Mammary epithelial cell (primary cell): ENCODE results near the gene FANCE.

Experiments
- CTCF ChIP-seq, 2 donors: IDR thresholded peaks in 1 of 2; conservative IDR thresholded peaks in 1 of 2; 2 replicates each; pipeline ENCODE4 v1.5.1; 2011 to 2012; ENCODE audit warnings: inconsistent platforms in 2 of 2, low read length in 2 of 2, mild to moderate bottlenecking in 2 of 2, control low read depth in 1 of 2, low read depth in 1 of 2; ENCODE audit not compliant: insufficient read depth in 1 of 2; ENCODE audit errors: extremely low read depth in 1 of 2
- EZH2 ChIP-seq: IDR thresholded peaks from 2 replicates; pipeline ENCODE4 v1.6.1; 2012; ENCODE audit warnings: low read length, inconsistent platforms, borderline replicate concordance

- TF ChIP-seq CTCF (conservative IDR thresholded peaks at IDR 0.05 in 1 of 2, IDR thresholded peaks at IDR 0.05 in 1 of 2; ENCODE audit: extremely low read depth in 1 of 2, insufficient read depth in 1 of 2, low read depth in 1 of 2, low read length in 2 of 2) = no peak
- TF ChIP-seq EZH2 = no peak
Observed at GRCh38 chr6:35483062-35483461, 30.9 kb downstream of the FANCE start.
